DMS79 (cell line): ENCODE results near the gene C14orf132.
"Not testable (repeated sequence)": the region's sequence is repeated elsewhere in the genome, so short reads cannot be mapped to it uniquely, and the experiment has no call there.

ENCODE experiments used
- DNase-seq: peaks from one replicate; lab custom pipeline; 2025; lab: John Stamatoyannopoulos, UW

The C14orf132 gene

DNA sequence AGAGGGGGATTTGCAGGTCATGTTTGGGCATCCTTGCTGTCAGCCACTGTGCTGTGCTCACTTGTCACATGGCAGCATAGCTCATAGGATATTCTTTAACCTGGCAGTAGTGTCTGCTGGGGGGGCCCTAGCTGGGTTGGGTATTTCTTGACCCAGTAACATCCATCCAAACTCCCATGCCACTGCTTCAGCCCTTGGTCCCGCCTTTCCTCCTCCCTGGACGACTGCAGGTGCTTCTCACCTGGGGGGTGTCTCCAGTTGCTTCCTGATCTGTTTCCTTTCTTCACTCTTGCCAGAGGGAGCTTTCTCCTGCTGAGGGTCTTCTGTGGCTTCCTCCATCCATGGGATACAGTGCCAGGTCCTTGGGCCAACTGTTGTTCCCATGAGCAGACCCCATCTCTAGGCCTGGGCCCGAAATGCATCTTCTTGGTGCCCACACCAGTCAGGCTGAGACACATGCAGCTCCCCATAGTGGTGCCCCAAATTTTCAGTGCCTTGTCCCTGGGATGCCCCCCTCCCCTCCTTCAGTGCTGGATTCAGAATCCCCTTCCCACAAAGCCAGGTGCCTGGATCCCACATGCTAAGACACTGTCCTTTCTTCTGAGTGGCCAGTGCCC lies 20.5 kb downstream of the C14orf132 start:
- no peak for DNase-seq

DNA sequence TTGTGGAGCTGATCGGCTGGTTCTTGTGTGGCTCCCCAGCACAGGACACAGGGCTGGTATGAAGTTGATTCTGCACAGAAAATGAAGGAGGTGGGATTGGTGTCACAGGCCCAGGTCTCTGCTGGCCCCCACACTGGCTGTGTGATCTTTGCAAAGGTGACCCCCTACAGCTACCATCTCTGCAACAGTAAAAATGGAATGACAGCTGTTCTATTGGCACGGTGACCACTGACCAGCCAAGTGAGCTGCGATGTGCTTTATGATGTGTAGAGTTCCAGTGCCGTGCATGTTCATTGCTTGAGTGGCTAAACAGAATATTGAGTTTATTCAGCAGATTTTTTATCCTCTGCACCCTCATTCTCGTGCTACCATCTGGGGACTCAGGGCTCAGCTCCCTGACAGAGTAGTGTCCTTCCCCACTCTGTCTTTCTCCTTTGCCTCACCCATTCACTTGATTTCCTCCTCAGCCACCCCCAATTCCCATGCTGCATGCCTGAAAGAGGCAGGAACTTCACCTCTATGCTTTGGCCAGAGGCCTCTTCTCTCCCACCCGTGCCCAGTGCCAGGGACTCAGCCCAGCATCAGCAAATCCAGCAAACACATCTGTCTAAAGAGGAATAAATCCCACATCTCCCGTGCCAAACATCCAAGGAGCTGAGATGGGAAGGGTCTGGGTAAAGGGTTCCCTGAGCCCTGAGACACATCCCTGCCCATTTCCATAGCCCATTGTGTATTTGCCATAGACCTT lies 21.2 kb downstream of the C14orf132 start:
- DNase-seq: no peak

DNA sequence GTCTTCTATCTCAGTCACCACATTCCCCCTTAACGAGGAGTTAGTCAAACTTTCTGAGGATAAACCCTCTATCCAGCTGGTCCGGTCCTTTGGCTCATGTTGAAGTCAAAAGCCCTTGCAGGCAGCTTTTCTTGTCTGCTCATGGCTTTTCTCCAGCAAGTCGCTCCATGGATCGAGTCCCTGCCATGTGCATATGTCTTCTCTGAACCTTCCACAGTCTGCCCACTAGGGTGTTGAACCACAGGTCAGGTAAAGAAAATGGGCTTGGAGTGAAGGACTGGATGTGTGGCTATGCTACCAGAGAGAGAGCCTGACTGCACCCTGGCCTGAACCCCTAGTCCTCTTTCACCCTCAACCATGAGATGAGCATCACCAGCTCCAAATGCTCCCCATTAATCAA lies 22.8 kb downstream of the C14orf132 start:
- no peak for DNase-seq

DNA sequence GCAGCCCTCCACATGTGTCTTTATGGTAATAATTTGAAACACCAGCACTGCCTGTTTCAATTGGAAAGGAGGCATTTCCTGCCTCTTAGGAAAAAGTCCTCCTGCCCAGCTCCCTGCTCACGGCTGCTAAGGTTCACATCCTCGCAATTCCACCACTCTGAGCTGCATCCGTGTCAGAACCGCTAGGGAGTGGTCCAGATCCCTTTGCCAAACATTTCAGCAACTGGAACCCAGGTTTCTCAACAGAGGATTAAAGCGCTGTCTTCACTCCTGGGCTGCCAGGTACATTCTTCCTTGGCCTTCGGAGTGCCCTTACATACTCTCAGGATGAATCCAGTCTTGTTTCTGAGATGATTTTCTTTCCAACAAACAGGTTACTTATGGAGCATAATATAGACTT lies 23.3 kb downstream of the C14orf132 start:
- no peak for DNase-seq

DNA sequence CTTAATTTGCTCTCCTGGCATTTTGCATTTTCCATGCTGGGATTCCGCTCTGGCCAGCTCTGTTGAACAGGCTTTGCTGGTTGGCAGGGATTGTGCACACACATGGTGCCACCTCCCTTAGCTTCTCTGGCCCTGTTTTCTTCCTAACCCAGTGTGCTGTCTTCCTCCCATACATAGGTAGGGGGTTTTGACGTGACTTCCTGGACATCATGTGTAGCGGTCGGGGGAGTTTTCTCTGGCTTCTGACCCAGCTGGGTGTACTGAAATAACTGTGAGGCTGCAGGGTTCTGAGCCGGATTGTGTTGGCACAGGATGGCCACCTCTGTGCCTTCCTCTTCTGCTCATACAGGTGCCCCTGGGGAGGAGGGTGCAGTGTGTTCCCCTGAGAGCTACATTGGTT lies 25.7 kb downstream of the C14orf132 start:
- DNase-seq: no peak

- peak; percentile 10 for DNase-seq
Observed at GRCh38 chr14:96065661-96066459, 26.7 kb downstream of the C14orf132 start.

DNA sequence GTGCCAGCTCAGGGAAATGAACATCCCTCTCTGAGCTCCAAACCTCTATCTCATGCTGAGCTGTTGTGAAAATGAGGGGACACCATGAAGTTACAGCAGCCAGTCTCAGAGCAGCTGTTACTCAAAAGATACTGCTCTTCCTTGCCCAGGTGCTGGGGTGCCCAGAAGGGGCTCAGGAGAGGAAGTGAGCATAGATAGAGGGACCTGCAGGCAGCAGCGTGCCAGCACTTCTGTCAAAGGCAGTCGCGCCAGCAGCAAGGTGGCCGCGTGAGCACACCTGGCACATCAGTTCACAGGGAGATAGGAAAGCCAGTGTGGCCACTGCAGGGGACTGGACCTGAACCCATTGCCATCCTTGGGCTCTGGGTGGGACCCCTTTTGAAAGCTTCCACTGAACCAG lies 27.8 kb downstream of the C14orf132 start:
- no peak for DNase-seq

- peak; percentile 58 for DNase-seq
Observed at GRCh38 chr14:96067985-96068930, 29.1 kb downstream of the C14orf132 start.

DNA sequence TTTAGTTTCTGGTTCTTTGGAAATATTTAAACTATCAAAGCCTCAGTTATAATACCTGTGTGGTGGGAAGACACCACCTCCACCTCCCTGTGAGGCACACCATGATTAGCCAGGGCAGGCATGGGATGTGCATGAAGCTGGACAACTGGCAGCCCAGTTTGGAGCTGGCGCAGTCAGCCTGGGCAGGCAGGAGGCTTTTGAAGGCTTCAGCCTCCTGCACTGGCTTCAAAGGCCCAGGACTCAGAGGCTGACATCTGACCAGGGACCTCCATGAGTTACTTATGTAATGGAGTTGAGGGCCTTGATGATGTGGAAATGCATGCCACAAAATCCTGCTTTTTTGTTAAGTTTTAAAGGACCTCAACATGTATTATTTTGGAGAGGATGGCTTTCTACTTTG lies 30.3 kb downstream of the C14orf132 start:
- DNase-seq: no peak

- no peak for DNase-seq
Observed at GRCh38 chr14:96071561-96071960, 32.4 kb downstream of the C14orf132 start.

DNA sequence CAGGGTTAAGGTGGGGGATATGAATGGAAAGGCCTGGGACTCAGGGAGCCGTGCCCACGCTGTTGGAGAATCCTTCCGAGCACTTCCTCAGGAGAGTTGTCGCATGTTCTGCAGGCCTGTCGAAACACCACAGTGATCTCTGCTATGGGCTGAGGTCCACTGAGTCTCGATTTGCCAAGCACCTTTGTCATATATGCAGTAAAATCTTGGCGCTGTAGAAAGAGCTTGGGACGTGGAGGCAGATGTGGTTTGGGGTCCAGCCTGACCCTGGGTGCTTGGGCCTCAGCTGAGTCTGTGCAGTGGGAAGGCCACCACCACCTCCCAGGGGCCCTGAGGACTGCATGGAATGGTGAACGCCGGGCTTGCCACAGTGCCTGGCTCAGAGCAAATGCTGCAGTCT lies 32.9 kb downstream of the C14orf132 start:
- no peak for DNase-seq

GRCh38 chr14:96072746-96073145 lies 33.6 kb downstream of the C14orf132 start:
- no peak for DNase-seq

DNA sequence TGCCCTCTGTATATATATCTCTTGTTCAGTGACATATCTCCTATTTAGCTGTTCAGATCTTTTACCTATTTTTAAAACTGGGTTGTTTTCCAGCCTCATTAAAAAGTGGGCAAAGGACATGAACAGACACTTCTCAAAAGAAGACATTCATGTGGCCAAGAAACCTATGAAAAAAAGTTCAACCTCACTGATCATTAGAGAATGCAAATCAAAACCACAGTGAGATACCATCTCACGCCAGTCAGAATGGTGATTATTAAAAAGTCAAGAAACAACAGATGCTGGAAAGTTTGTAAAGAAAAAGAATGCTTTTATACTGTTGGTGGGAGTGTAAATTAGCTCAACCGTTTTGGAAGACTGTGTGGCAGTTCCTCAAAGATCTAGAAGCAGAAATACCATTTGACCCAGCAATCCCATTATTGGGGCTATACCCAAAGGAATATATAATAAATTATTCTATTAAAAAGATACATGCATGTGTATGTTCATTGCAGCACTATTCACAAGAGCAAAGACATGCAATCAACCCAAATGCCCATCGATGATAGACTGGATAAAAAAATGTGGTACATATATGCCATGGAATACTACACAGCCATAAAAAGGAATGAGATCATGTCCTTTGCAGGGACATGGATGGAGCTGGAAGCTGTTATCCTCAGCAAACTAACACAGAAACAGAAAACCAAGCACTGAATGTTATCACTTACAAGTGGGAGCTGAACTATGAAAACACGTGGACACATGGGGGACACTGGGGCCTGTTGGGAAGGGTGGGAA lies 34.3 kb downstream of the C14orf132 start:
- not testable (repeated sequence) for DNase-seq

- DNase-seq: peak; percentile 77
Observed at GRCh38 chr14:96077983-96078624, 38.9 kb downstream of the C14orf132 start.

DNA sequence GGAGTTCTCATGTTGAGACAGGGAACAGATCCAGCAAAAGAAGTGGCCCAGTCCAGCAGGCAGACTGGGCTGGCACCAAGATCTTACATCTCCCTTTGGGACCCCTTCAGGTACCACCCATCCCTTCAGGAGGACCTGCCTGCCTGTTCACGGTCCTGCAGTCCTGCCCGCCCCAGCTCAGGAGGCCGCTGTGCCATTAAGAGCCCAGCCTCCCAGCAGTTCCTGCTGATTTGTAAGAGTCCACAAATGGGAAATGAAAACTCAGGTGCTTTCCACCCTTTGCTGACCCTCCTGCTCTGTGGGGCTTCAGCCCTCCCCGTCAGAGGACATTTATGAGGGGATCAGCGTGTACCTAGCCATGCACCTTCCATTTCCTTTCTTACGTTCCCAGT lies 39.5 kb downstream of the C14orf132 start:
- DNase-seq: no peak

DNA sequence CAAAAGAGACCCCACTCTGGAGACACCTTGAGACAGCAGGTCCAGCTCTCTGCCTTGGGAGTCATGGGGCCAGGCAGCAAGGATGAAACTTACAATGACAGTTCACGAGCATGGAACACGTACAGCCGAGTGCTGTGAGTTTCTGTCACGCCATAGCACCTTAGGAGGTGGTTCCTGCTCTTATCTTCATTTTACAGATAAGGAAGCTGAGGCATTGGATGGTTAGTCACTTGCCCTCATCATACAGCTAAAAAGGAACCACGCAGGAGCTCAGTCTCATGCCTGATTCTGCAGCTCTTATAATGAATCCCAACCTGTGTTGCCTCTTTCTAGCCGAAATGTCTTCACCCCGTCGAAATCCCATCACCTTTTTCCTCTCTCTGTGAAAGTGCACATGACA lies 39.9 kb downstream of the C14orf132 start:
- no peak for DNase-seq

GRCh38 chr14:96080571-96080970 lies 41.4 kb downstream of the C14orf132 start:
- DNase-seq: no peak

DNA sequence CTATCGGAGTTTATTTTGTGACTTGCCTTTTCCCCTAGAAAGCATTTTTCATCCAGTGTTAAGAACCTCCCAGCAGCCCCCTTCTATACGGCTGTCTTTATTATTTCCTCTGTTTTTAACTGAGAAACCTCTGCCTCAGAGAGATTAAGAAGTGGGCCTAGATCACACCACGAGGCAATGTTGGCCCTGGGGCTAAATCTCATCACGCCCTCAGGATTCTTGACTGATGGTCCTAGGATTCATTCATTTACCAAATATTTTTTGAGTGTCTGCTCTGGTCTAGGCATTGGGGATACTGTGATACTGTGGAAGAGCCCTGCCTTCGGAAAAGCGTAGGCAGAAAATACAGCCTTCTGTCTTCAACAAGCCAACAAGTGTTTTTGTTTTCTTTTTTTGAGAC lies 42.1 kb downstream of the C14orf132 start:
- DNase-seq: no peak

- no peak for DNase-seq
Observed at GRCh38 chr14:96081767-96082400, 42.7 kb downstream of the C14orf132 start.
